NB4 (cell line): ENCODE results near the gene KCNAB1.

Experiments
- DNase-seq: peaks from one replicate; pipeline ENCODE4 v3.0.0; 2010; ENCODE audit warnings: low read depth
- H3K4me3 ChIP-seq: one replicate; pipeline ENCODE4 v1.5.1; 2011; ENCODE audit warnings: mild to moderate bottlenecking, low read depth, low read length, moderate library complexity
- CTCF ChIP-seq: IDR thresholded peaks from one replicate; pipeline ENCODE4 v1.5.1; 2012; ENCODE audit warnings: low read depth, low read length
- MAX ChIP-seq: IDR thresholded peaks from 2 replicates; pipeline ENCODE4 v1.6.1; 2011; ENCODE audit warnings: low read depth, low read length
- MYC ChIP-seq: IDR thresholded peaks from 2 replicates; pipeline ENCODE4 v1.6.1; 2011; ENCODE audit warnings: low read depth, low read length
- POLR2A ChIP-seq: IDR thresholded peaks from 2 replicates; pipeline ENCODE4 v1.6.1; 2011; ENCODE audit warnings: mild to moderate bottlenecking; ENCODE audit not compliant: insufficient read length; ENCODE audit errors: extremely low read depth

The KCNAB1 gene

GRCh38 chr3:156551261-156551660, 430.9 kb downstream of the KCNAB1 start:
- TF ChIP-seq CTCF (no peak), POLR2A (no peak), MAX (no peak), MYC (no peak)
- H3K4me3 ChIP-seq, result no peak overlapping the region

GRCh38 chr3:156551746-156552145, 431.4 kb downstream of the KCNAB1 start:
- TF ChIP-seq CTCF, result no peak
- TF ChIP-seq MAX, result no peak
- TF ChIP-seq POLR2A, result no peak
- no peak for TF ChIP-seq MYC
- no peak overlapping the region for H3K4me3 ChIP-seq
- DNase-seq, result no peak

More at GRCh38 chr3:156551261-156551660, 430.9 kb downstream of the KCNAB1 start:
- no peak for DNase-seq

GRCh38 chr3:156552973-156553372, 432.6 kb downstream of the KCNAB1 start:
- peak overlapping the region; percentile 79 for H3K4me3 ChIP-seq
- TF ChIP-seq MAX (no peak), POLR2A (no peak), CTCF (no peak), MYC (no peak)

GRCh38 chr3:156553705-156554356, 433.5 kb downstream of the KCNAB1 start:
- peak; percentile 51 for DNase-seq
- H3K4me3 ChIP-seq, result peak overlapping the region; percentile 79
- TF ChIP-seq MYC (peak; percentile 69), MAX (peak; percentile 89), POLR2A (no peak), CTCF (no peak)

More at GRCh38 chr3:156552973-156553372, 432.6 kb downstream of the KCNAB1 start:
- no peak for DNase-seq

- TF ChIP-seq POLR2A (no peak), MAX (no peak), MYC (no peak), CTCF (no peak)
- no peak for DNase-seq
- H3K4me3 ChIP-seq, result peak overlapping the region; percentile 79
Measured at GRCh38 chr3:156554515-156554841, 434.1 kb downstream of the KCNAB1 start.
